GM06990 (cell line): ENCODE measurements around the gene SCNN1B.

Source experiments
- DNase-seq: peaks from one replicate; pipeline ENCODE4 v3.0.0-alpha.2; 2011; ENCODE audit not compliant: insufficient read length; ENCODE audit errors: extremely low read depth
- H3K27me3 ChIP-seq: replicated peaks from 2 replicates; pipeline ENCODE4 v1.6.0; 2011; ENCODE audit warnings: low read length; ENCODE audit not compliant: control insufficient read depth, insufficient read depth
- H3K36me3 ChIP-seq: 2 replicates; pipeline ENCODE4 v1.5.1; 2011; ENCODE audit warnings: low read length; ENCODE audit not compliant: control insufficient read depth, insufficient read depth
- H3K4me3 ChIP-seq: replicated peaks from 2 replicates; pipeline ENCODE4 v1.5.1; 2011; ENCODE audit warnings: low read depth, mild to moderate bottlenecking, control low read depth, low read length
- TF ChIP-seq, protein P1 (sequence below): IDR thresholded peaks from 2 replicates; pipeline ENCODE4 v1.5.1; 2011; ENCODE audit warnings: low read length, control low read depth, mild to moderate bottlenecking, inconsistent platforms; ENCODE audit not compliant: insufficient read depth, poor library complexity, severe bottlenecking

Gene SCNN1B

DNA sequence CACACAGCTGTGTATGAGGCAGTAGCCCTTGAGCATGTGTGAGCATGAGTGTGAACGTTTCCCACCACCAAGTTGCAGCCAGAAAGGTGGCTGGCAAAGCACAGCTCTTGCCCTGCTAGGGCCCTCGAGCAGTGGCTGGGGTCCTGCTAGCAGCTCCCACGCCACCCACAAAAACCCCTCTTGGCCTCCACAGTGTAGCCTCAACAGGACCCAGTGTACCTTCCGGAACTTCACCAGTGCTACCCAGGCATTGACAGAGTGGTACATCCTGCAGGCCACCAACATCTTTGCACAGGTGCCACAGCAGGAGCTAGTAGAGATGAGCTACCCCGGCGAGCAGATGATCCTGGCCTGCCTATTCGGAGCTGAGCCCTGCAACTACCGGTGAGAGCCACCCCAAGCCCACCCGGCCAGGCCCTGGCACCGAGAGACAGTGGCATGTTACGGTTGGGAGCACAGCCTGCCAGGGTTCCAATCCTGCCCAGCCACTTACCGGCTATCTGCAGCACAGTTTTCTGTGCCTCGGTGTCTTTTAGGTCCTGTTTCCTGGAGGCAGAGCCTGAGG is 53.1 kb downstream of the SCNN1B start:
- Histone ChIP-seq H3K4me3 (no peak overlapping the region), H3K36me3 (no peaks in the 10 kb centered on the region), H3K27me3 (no peaks in the 10 kb centered on the region)
- TF ChIP-seq, protein P1, sequence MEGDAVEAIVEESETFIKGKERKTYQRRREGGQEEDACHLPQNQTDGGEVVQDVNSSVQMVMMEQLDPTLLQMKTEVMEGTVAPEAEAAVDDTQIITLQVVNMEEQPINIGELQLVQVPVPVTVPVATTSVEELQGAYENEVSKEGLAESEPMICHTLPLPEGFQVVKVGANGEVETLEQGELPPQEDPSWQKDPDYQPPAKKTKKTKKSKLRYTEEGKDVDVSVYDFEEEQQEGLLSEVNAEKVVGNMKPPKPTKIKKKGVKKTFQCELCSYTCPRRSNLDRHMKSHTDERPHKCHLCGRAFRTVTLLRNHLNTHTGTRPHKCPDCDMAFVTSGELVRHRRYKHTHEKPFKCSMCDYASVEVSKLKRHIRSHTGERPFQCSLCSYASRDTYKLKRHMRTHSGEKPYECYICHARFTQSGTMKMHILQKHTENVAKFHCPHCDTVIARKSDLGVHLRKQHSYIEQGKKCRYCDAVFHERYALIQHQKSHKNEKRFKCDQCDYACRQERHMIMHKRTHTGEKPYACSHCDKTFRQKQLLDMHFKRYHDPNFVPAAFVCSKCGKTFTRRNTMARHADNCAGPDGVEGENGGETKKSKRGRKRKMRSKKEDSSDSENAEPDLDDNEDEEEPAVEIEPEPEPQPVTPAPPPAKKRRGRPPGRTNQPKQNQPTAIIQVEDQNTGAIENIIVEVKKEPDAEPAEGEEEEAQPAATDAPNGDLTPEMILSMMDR = no peak
- no peak for DNase-seq

DNA sequence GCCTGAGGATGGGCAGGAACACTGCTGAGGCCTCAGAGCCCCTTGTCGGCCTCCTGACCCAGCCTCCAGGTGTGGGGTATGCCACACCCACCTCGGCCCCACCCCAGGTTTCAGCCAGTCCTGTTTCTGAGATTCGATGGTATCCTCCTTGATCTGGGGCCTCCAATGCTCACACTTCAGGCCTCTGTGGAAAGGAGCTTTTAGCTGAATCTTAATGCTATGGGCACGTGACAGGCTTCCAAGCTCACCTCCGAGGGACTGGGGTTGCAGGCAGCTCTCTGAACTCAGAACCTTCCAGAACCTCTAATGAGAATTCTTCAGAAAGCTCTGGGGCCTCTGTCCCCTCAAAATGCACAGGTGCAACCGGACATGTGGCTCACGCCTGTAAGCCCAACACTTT is 54.8 kb downstream of the SCNN1B start:
- no peaks in the 10 kb centered on the region for H3K36me3 ChIP-seq
- no peaks in the 10 kb centered on the region for H3K27me3 ChIP-seq
- TF ChIP-seq, protein P1 = no peak
- no peak overlapping the region for H3K4me3 ChIP-seq
- no peak for DNase-seq

DNA sequence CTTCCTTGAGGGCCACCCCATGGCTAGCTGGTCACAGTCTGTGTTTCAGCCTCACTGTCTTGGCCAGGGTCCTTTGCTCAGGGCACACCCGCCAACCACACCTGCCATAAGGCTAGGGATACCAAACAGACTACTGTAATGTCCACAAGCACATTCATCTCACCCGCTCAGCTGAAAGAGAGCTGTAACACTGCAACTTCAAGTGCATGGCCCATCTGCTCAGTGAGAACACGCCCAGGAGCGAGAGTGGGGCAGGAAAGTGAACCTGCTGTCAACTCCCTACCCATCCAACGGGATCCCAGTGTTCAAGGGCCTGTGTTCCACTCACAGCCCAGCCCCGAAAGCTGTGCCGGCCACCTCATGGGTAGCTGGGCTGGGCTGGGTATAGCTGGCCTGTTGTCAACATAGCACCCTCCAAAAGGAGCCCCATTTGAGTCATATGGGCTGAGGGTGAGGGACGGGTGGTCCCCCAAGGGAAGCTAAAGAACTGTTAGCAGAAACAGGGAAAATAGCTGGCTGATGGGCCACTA is 55.7 kb downstream of the SCNN1B start:
- DNase-seq = no peak
- TF ChIP-seq, protein P1 = no peak
- Histone ChIP-seq H3K4me3 (no peak overlapping the region), H3K36me3 (no peaks in the 10 kb centered on the region), H3K27me3 (no peaks in the 10 kb centered on the region)

GRCh38 chr16:23359092-23359760 is 57.1 kb downstream of the SCNN1B start:
- no peaks in the 10 kb centered on the region for H3K36me3 ChIP-seq

DNA sequence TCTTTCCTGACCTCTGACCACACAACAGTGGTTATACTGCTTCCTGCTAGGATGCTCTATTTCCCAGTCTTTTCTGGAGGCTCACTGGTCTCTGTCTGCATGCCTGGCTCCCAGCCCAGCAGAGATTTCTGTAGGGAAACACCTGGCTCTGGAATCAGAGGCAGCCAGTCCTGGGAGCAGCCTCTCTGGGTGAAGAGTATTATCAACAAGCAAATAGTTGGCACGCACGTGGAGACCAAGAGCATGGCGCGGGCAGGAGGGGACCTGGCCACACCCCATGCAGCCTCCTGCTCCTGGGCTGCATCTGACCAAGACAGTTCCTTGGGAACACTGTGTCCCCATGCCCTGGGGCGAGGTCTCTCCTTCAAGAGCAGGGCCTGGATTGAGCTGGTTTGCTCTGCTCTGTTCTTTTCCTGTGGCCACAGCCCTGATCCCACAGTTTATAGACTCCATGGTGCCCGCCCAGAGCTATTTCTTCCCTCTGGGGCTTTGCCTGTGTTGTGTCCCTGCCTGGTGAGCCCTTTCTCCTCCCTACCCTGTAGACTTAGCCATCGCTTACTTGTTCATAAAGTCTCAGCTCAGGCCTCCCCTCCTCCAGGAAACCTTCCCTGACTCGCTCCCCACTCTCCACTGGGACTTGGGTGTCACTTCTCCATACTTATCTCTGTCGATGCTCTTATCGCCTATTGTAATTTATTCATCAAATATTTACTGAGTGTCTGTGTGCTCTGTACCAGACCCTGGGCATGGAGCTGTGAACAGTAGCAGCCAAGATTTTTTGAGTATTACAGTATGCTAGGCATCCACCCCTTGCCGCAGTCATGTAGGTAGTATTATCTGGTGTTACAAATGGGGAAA is 60.6 kb downstream of the SCNN1B start:
- TF ChIP-seq, protein P1 = no peak
- DNase-seq = no peak
- Histone ChIP-seq H3K4me3 (no peak overlapping the region), H3K27me3 (no peaks in the 10 kb centered on the region), H3K36me3 (no peaks in the 10 kb centered on the region)

More at GRCh38 chr16:23359092-23359760, 57.1 kb downstream of the SCNN1B start:
- TF ChIP-seq, protein P1 = no peak
- DNase-seq = no peak
- no peak overlapping the region for H3K4me3 ChIP-seq
- no peaks in the 10 kb centered on the region for H3K27me3 ChIP-seq
